Activated T-helper 1 cell treated with Interleukin-2 at 50 U/mL for 16 hours (primary cell): ENCODE results near the gene HHIP.

Experiments
- DNase-seq: peaks from one replicate; pipeline ENCODE4 v3.0.0-alpha.2; 2020; ENCODE audit warnings: low read depth

Gene HHIP, protein sequence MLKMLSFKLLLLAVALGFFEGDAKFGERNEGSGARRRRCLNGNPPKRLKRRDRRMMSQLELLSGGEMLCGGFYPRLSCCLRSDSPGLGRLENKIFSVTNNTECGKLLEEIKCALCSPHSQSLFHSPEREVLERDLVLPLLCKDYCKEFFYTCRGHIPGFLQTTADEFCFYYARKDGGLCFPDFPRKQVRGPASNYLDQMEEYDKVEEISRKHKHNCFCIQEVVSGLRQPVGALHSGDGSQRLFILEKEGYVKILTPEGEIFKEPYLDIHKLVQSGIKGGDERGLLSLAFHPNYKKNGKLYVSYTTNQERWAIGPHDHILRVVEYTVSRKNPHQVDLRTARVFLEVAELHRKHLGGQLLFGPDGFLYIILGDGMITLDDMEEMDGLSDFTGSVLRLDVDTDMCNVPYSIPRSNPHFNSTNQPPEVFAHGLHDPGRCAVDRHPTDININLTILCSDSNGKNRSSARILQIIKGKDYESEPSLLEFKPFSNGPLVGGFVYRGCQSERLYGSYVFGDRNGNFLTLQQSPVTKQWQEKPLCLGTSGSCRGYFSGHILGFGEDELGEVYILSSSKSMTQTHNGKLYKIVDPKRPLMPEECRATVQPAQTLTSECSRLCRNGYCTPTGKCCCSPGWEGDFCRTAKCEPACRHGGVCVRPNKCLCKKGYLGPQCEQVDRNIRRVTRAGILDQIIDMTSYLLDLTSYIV

DNA sequence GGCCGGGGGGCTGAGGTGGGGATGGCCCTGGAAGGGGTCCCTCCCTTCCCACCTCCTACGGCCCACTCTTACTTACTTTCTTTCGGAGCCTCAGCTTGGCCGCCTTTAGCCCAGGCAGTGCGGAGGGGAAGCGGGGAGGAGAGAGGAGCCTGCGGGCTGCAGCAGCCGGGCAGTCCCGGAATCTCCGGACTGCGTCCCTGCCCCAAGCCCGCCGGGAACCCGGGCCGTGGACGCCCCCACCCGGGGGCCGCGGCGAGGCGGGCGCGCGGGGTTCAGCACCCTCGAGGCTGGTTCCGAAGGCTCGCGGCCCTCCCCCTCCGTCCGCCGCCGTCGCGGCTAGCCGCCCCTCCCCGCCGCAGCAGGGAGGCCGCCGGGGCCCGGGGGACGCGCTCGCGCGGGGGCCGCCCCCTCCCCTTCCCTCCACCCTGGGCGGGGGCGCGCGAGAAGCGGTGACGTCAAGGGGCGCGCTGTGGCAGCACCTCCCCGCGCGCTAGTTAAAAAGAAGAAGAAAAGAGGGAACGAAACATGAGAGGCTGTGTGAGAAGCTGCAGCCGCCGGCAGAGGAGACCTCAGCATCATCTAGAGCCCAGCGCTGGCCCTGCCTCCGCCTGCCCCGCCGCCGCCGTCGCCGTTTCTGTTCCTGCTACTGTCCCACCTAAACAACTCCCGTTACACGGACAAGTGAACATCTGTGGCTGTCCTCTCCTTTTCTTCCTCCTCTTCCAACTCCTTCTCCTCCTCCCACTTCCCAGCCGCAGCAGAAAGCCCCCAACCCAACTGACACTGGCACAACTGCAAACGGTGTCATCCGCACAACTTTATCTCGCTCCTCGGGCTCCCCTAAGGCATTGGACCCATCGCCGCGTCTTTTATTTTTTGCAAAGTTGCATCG is at the start of gene HHIP:
HHIP (plus strand) TSS at position 526 of the 892 bp plus-strand sequence. CDS start 520 bp downstream, outside the sequence.
- DNase-seq, result no peak

DNA sequence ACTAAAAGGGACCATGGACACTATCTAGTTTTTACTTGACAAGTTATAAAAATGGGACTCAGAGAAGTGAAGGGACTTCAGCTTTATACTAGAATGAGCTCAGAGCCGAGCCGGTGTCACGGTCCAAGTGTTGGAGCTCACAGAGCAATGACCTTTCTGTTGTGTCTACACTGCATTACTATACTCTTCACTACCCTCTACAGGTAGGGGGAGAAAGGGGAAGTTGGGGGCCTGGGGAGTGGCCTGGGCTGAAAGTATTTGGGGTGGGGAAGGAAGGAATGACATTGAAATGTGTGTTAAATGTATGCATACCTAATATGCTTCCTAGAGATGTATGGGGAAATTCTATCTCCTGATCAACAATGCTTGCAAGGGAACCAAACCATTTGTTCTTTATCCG is 48.8 kb upstream of the HHIP start:
- DNase-seq, result no peak

DNA sequence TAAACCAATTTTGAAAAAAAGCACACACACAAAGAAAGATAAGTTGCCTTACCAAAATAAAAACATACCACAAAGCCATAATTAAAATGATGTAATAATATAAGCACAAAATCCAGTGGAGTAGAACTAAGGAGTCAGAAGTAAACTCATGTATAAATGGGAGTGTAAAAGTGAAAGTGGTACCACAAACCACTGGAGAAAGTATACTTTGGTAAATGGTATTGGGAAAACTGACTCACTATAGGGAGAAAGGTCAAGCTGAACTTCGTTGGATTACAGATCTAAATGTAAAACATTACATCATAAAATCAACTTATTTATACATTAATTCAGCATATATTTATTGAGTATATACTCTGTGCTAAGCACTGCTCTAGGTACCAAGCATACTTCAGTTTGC is 46.3 kb upstream of the HHIP start:
- no peak for DNase-seq

DNA sequence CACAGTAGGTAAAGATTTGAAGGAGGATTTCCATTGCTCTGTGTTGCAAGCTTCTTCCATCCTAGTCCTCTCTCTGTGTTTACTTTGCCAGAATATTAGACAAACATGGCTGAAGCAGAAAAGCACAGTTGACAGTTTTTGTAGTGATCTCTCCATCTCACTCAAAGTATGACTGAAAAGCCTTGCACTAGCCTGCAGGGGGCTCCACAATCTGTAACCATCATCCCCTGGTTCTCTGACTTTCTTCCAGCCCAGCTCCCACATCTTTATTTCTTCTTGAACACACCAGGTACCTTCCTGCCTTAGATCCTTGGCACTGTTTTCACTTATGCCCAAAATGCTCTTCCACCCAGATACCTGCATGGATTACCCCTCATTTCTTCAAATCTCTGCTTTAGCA is 34.1 kb upstream of the HHIP start:
- DNase-seq, result no peak

DNA sequence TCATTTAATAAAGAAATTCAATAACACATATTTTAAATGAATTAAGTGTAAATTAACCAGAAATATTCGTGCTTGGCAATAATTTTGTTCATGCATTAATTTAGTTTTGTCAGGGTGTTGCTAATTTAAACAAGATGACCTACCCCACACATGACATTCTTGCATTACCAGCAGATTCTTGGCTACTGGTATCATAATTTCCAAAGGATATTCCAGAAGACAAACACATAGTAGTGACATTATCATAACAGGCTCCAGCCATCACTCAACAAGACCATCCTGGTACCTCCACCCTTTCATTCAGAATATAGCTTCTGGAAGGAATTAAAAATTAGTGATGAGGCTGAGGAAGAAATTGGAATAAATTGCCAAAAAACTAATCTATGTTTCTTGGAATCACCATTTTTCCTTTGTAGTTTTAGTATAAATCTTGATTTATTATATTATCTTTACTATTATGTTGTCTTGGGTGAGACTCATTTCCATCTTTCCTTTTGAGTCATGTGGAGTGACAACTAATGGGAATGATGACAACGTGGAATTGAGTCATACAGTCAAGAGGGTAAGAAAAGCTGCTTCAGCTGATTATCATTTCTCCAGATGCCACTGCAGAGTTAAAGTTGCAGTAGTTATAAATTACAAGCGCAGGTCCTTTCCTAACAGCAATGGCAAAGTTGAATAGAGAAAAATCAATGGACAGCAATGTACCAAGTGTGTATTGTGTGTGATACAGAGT is 30.9 kb upstream of the HHIP start:
- no peak for DNase-seq

DNA sequence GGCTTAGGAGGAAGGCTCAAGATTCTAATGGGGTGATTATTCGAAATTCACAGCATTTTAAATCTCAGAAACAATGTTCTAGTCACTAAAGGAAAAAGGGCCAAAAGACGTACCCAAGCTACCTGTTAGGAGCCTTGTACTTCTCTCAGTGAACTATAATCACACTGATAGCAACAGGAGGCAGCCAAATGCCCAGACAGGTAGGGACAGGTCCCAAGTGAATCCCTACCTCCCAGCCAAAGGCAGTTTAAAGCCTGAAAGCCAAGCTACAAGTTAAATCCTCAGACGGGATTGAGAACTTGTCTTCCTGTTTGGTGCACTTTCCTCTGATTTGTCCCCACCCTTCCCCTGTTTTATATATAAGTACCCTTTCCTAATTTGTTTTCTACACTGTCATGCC is 24.3 kb upstream of the HHIP start:
- DNase-seq, result no peak

DNA sequence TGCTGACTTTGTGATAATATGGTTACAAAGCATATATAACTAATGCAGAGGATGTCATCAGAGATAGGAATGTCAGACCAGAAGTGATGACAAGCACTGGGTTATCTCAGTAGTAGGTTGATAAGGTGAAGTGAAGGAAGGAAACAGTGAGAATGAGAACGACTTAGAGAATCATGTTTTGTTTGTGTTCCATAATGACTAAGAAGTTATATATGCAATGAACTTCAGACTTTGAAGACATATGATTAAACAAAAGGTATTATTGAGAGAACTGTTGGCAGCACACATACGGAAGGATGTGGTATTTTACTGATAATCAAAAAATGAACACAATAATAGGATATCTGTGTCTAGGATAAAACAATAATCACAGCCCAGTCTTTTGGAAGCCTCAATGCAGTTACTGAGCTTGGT is 18.3 kb upstream of the HHIP start:
- DNase-seq, result no peak

DNA sequence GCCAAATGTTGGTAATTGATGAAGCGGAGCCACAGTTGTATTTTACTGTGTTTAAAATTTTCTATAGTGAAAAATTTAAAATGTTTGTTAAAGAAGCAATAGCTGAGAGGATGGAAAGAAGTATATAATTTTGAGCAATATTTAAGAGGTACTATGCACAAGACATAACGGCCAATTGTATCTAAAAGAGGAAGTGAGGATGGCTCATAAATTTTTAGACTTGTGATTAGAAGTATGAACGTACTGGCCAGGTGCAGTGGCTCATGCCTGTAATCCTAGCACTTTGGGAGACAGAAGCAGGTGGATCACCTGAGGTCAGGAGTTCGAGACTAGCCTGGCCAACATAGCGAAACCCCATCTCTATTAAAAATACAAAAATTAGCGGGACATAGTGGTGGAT is 12.7 kb upstream of the HHIP start:
- DNase-seq, result no peak

DNA sequence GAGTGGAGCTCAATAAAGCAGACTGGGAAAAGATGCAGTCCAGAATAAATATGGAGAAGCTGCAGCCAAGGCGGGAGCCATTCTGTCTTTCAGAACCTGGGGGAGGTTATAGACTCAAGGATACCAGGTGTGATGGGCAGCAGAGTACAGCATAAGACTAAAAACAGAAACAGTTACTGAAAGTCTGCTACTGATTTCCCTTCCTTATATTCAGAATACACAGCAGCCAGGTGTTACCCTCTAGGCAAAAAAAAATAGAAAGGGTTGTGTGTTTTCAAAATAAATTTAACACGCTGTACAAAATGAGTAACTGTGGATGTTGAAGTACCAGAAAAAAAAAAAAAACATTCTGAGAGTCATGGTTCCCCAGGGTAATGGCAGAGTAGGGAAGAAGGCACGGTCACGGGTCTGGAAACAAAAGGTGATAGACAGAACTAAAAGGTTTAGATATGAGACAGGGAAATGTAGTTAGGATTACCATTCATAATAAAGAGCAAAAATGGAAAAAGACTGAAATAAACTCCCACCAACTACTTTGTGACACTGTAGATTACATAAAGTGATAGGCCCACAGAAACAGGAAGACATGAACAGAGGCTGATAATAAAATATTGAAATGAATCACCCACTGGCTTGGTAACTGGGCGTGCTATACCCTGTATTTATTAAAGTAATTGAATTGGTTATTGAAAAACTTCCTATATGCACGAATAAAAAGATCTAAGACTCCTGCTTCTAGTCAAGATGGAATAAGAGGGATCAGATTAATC is 10.8 kb upstream of the HHIP start:
- DNase-seq, result no peak

DNA sequence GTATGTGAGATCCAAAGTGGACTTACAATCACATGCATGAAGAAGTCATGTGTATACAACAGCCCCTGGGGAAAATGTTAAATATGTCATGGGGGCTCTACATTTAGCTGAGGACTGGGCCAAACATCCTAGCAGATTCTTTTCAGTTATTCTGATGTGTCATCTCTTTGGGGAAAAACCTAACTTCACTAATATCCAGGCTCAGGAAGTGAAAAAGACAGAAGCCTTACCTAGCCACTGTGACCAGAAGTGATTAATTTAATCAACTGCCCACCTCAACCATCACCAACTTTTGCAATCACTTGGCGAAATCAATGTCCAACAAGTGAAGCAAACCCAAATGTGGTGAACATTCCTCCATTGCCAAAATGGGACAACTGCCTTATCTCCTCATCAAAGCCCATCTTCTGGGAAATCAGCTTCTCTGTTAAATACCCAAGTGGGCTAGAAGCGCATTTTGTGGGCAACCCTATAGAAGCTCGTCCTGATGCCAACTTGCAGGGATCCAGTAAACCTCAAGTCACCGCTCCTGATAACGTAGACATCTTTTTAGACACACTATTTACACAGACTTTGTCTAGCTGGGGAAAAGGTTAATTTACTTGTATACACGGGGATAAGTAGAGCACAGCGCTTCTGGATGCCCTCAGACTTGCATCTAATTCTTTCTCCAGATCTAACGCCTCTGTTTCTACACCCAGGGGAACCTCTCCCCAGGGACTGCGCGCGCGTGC is 1.4 kb upstream of the HHIP start:
- DNase-seq, result no peak

DNA sequence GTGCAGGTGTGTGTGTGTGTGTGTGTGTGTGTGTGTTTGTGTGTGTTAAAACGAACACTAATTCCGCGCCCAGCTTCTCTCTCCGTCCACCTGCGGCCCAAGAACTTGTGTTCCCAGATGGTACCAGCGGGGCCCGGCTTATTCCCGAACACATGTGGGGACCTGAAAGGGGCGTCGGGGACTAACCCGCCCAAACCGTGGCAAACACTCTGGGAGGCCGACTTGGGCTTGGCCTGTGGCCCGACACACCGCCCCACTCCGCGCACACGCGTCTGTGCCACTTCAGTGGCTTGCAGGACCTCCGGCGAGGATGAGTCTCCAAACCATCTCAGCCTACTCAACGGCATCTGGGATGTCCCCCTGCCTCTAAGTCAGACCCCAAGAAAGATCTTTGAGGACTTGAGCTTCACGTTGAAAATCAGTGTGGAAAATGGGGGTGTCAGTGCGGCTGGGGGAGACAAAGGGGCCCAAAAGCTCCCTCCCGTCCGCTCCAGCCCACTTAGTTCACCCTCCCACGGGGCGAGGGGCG is 790 bp upstream of the HHIP start:
- no peak for DNase-seq

DNA sequence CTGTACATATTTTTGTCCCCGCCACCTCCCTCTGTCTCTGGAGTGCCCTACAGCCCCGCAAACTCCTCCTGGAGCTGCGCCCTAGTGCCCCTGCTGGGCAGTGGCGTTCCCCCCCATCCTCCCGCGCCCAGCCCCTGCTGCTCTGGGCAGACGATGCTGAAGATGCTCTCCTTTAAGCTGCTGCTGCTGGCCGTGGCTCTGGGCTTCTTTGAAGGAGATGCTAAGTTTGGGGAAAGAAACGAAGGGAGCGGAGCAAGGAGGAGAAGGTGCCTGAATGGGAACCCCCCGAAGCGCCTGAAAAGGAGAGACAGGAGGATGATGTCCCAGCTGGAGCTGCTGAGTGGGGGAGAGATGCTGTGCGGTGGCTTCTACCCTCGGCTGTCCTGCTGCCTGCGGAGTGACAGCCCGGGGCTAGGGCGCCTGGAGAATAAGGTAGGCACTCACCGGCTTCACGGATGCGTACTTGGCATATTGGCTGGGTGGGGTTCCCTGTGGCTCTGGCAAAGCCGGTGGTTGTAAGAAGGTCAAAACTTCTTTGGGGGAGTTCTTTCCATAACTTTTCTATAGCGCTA is 653 bp downstream of the HHIP start:
- DNase-seq, result no peak

DNA sequence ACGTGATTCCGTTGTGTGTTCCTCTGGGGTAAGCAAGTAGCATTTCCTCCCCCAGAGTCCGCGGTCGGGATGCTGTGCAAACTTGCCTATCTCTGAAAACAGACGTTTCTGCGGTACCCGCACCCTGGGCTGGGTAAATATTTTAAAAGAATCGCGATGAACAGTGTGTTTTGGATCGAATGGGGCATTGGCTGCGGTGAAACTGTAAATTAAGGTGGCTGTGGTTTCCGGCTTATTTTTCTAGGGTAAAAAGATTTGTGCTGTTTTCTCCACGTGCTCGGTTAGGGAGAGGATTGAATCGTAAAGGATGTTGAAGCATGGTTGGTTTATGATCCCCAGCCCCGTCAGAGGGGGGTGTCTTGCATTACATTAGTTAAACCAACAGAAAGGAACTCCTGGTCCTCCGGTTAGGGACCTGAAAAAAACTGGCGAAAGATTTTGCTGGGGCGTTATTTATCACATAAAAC is 1.2 kb downstream of the HHIP start:
- no peak for DNase-seq

DNA sequence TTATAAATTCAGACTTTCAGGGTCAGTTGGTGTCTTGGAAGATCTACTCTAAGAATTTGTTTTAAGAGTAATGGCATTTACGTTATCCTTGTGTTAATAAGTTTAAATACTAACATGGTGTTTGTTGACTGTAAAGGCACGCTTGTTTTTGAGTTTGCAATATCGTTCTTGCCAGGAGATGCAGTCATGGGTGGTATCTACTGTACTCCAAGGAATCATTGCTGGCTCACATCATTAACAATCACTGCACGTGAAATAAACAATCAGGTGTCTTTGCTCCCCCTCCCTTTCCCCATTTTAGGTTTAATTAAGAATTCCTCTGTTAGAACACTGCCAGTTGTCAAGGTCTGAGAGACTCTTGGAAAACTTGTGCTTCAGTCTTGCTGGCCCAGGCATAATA is 1.6 kb downstream of the HHIP start:
- no peak for DNase-seq

DNA sequence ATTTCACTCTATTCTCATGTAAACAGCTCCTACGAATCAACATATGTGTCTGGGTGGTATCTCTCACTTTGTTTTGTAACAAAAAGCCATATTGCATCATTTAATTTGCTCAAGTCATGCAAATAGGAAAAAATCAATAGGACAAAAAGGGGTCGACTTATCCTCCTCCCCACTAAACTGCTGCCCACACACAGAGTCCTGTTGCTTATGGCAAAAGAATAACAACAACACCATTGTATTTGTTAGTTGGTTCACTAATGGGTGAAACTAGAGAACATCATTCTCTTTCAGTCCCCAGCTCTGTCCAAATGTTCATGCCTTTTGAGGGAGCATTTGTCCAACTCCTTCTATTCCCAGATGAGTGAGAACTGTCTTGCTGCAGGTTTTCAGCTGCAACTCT is 2.1 kb downstream of the HHIP start:
- DNase-seq, result no peak

DNA sequence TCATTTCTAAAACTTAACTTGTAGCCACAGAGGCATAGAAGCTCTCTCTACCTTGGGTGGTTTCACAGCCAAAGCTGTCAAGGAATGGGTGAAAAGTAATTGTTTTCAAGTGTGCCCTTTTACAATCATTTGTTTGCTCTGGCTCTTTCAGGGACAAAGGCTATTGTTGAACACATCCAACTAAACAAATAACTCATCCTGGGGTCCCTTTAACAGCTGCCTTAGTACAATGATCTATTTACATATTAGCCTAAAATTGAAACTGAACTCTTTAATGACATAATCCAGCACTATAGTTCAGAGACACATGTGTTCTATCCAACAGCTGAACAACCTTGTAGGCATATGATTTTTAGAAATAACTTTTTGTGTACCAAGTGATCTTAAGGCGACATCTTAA is 3.7 kb downstream of the HHIP start:
- no peak for DNase-seq

DNA sequence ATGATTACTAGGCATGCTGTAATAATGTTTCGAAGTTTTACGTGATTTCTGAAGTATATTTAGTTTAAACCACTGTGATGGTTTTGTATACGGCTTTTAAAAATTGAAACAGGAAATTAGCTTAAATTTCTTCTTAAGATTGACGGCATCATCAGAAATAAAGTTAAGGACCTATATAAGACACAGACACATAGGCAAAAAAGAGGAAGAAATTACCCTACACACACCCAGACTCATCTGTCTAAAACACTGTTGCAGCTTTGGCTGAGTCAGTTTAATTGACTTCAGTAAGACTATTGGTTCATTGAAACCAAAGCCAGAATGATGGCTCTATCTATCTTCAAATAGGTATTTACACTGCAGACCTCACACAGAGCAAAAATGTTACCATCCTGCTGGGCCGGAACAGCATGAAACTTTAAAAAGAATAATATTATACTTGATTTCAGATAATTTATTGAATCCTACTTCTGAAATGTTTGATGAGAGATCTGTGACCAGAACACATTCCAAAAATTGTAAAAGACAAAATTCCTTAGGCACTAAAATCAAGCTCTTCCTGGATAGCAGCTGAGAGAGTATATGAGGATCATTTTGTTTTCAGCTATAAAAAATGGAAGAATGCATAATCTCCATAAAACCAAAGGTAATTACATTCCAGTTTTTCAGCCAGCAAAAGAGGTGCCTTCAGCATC is 4.5 kb downstream of the HHIP start:
- no peak for DNase-seq

DNA sequence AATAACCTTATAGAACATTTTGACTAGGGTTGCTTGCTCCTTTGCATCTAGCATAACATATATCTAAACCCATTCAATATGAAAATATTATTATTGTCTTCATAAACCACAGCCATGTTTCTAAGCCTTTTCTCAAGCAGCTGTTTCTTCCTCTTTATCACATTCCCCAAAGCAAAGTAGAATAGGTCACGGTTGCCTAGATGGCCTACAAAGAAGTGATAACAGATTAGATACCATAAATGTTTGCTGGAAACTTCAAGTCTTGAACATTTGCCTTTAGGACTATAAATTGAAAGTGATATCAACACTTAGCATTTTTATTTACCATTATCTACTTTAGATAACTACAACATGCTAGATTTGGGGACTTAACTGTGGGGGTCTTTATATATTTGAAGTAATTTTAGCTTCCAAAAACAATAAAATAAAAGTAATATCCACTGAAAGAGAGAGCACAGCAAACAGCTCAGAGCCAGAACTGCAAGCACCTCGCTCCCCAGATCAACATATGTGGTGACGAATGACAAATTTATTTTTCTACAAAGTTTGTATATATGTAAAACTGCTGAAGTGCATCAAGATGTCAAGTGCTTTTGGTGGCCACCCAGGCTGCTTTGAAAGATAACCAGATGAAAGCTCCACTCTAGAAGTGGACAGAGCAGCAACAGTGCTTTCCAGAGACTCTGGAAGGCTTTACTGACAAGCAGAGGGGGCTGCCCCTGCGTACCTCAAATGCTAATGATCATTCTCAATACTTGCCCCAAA is 8.0 kb downstream of the HHIP start:
- no peak for DNase-seq
